Stomach (tissue), 19 donors: ENCODE measurements around the gene TMEM258. TPM values are rescaled to one million over a fixed set of nuclear protein-coding genes. Genes with fewer than 3 reads are reported as not detected.
A peak's percentile ranks its signal among the peaks of the same experiment; 100 is the strongest.

ENCODE experiments used
- DNase-seq, 2 donors: peaks; one replicate each; pipeline versions ENCODE4 v3.0.0 to v3.0.0-alpha.2; 2013 to 2019
- H3K27ac ChIP-seq, 5 donors: fragments of 200-600 bp in 4 of 5; sonication (generic) in 4 of 5; one replicate each; pipeline ENCODE4 v1.5.1; 2013 to 2019; ENCODE audit warnings: mild to moderate bottlenecking in 1 of 5, moderate library complexity in 1 of 5
- H3K27me3 ChIP-seq, 3 donors: fragments of 200-600 bp; sonication (generic); one replicate each; pipeline ENCODE4 v1.5.1; 2017 to 2019; ENCODE audit warnings: mixed run types in 1 of 3
- H3K36me3 ChIP-seq, 4 donors: fragments of 200-600 bp; sonication (generic); 1 replicate in 3 of 4; 2 replicates in 1 of 4; pipeline ENCODE4 v1.5.1; 2016 to 2019
- H3K4me1 ChIP-seq, 4 donors: fragments of 200-600 bp; sonication (generic); one replicate each; pipeline ENCODE4 v1.5.1; 2016 to 2019
- H3K4me3 ChIP-seq, 4 donors: fragments of 200-600 bp; sonication (generic) in 3 of 4; one replicate each; pipeline ENCODE4 v1.5.1; 2016 to 2019; ENCODE audit warnings: mild to moderate bottlenecking in 1 of 4
- H3K9me3 ChIP-seq, 4 donors: fragments of 200-600 bp; sonication (generic); one replicate each; pipeline ENCODE4 v1.5.1; 2016 to 2019
- CTCF ChIP-seq, 7 experiments: fragments of 450-650 bp in 4 of 7; fragments of 200-600 bp in 3 of 7; sonication (generic) in 3 of 7; IDR thresholded peaks; one replicate each; pipeline ENCODE4 v1.5.1; 2016 to 2019; ENCODE audit warnings: antibody characterized with exemption in 7 of 7, control low read depth in 2 of 7, mild to moderate bottlenecking in 1 of 7
- EP300 ChIP-seq: sonication (generic); formaldehyde crosslinking; IDR thresholded peaks from one replicate; pipeline ENCODE4 v1.6.1; 2017; ENCODE audit warnings: antibody characterized with exemption
- POLR2A ChIP-seq, 4 donors: fragments of 450-650 bp; IDR thresholded peaks; one replicate each; pipeline ENCODE4 v1.6.1; 2016; ENCODE audit warnings: antibody characterized with exemption in 4 of 4, control low read depth in 2 of 4, mild to moderate bottlenecking in 1 of 4, moderate library complexity in 1 of 4
- POLR2AphosphoS5 ChIP-seq, 3 donors: sonication (generic); formaldehyde crosslinking; IDR thresholded peaks; one replicate each; pipeline ENCODE4 v1.6.1; 2016; ENCODE audit warnings: antibody characterized with exemption in 3 of 3
- WGBS, 5 donors: extraction: QIAGEN DNeasy Blood & Tissue Kit in 3 of 5; methylation state at CpG; one replicate each; pipeline versions ENCODE4 v1.1.5 to v1.1.7; 2013 to 2018; 5-methylcytosine and 5-hydroxymethylcytosine counted together
- intact Hi-C: fragments of 100-400 bp; cut with DNase I; formaldehyde crosslinking; loops from one replicate; pipeline ENCODE4 v1.15.1; 2023; ENCODE audit warnings: low total_unique reads
- long read RNA-seq, 10 donors: transcript quantifications; one replicate each; lab custom pipeline, GENCODE V29; 2026
- polyA plus RNA-seq, 3 donors: library from polyadenylated mRNA; stranded (reverse); fragments of 200-250 nt; gene quantifications; one replicate each; pipeline ENCODE4 v1.2.3, GENCODE V29; 2013
- total RNA-seq, 5 donors: library from RNA; depleted of rRNA; stranded (reverse); fragments of >200 nt; gene quantifications; one replicate each; pipeline versions ENCODE4 v1.1.0 to v1.2.3, GENCODE V29; 2014 to 2016
- donor health status: healthy with polysubstance abuse.
- donor health status: Bipolar disorder and iron deficiency.
- donor health status: healthy.

TMEM258 gene
- 10 to 100 TPM in 4 of 5 donors, not detected in 1; 24.1 to 50.3 (median 42.8) TPM for total RNA-seq
- 100 to 1,000 TPM; 184 to 274 (median 210) TPM for polyA plus RNA-seq
- long read RNA-seq, donor 1, transcript TMEM258-204 (4 exons, 575 nt): major isoform, 50 of 67 reads
- long read RNA-seq, donor 1, partial matches to known transcripts: 17 of 67 reads
- long read RNA-seq, donor 1, other reads (novel, unspliced or antisense): 0 of 67 reads
- long read RNA-seq, donor 2, transcript TMEM258-204 (4 exons, 575 nt): major isoform, 84 of 263 reads
- long read RNA-seq, donor 2, partial matches to known transcripts: 162 of 263 reads
- long read RNA-seq, donor 2, other reads (novel, unspliced or antisense): 16 of 263 reads
- long read RNA-seq, donor 3, transcript TMEM258-204 (4 exons, 575 nt): major isoform, 95 of 109 reads
- long read RNA-seq, donor 3, partial matches to known transcripts: 14 of 109 reads
- long read RNA-seq, donor 3, other reads (novel, unspliced or antisense): 0 of 109 reads
- long read RNA-seq, donor 4, transcript TMEM258-204 (4 exons, 575 nt): major isoform, 20 of 20 reads
- long read RNA-seq, donor 4, partial matches to known transcripts: 0 of 20 reads
- long read RNA-seq, donor 4, other reads (novel, unspliced or antisense): 0 of 20 reads
- long read RNA-seq, donor 5, transcript TMEM258-204 (4 exons, 575 nt): major isoform, 159 of 166 reads
- long read RNA-seq, donor 5, partial matches to known transcripts: 6 of 166 reads
- long read RNA-seq, donor 5, other reads (novel, unspliced or antisense): 0 of 166 reads
- long read RNA-seq, donor 6, transcript TMEM258-204 (4 exons, 575 nt): major isoform, 231 of 310 reads
- long read RNA-seq, donor 6, partial matches to known transcripts: 75 of 310 reads
- long read RNA-seq, donor 6, other reads (novel, unspliced or antisense): 0 of 310 reads
- long read RNA-seq, donor 7, transcript TMEM258-204 (4 exons, 575 nt): major isoform, 172 of 303 reads
- long read RNA-seq, donor 7, partial matches to known transcripts: 117 of 303 reads
- long read RNA-seq, donor 7, other reads (novel, unspliced or antisense): 12 of 303 reads
- long read RNA-seq, donor 8, transcript TMEM258-204 (4 exons, 575 nt): major isoform, 123 of 156 reads
- long read RNA-seq, donor 8, partial matches to known transcripts: 27 of 156 reads
- long read RNA-seq, donor 8, other reads (novel, unspliced or antisense): 5 of 156 reads
- long read RNA-seq, donor 9, transcript TMEM258-204 (4 exons, 575 nt): major isoform, 183 of 254 reads
- long read RNA-seq, donor 9, partial matches to known transcripts: 69 of 254 reads
- long read RNA-seq, donor 9, other reads (novel, unspliced or antisense): 0 of 254 reads
- long read RNA-seq, donor 10, transcript TMEM258-204 (4 exons, 575 nt): major isoform, 41 of 48 reads
- long read RNA-seq, donor 10, partial matches to known transcripts: 7 of 48 reads
- long read RNA-seq, donor 10, other reads (novel, unspliced or antisense): 0 of 48 reads

DNA sequence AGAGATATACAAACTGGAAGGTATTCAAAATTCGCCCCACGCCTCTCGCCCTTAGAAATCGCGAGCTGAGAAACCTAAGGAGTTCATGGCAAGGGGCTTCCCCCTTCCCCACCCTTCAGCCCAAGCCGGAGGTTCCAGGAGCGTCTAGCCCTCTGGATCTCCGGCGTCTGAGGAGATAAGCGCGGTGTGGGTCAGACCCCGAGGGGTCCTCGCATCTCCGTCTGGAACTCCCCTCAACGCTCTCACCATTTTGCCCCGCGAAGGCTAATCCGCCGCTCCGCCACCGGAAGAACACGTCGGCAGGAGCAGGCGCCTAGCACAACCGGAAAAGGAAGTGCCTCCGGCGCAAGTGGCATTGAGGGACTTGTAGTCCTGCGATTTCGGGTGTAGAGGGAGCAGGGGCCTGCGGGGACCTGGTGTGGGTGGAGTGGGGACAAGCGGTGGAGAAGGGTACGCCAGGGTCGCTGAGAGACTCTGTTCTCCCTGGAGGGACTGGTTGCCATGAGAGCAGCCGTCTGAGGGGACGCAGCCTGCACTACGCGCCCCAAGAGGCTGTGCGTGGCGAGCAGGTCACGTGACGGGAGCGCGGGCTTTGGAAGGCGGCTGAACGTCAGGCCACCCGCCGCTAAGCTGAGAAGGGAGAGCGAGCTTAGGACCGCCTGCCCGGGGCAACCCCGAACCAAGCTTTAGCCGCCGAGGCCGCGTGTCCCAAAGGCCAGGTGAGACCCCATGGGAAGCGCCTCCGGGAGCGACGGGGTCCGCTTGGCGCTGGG lies at the start of gene TMEM258, which contains the start of gene FEN1:
TSS of gene TMEM258 (minus strand) at position 290 of the 773 bp plus-strand sequence. CDS start at position 249, 41 bp downstream.
TSS of gene FEN1 (plus strand) at position 602 of the 773 bp plus-strand sequence. CDS start 2,451 bp downstream, outside the sequence.
- TF ChIP-seq POLR2AphosphoS5 (IDR thresholded peaks at IDR 0.05) (peak; percentile 84 to 96 (median 93)), EP300 (peak; percentile 25), CTCF (IDR thresholded peaks at IDR 0.05) (no peak), POLR2A (IDR thresholded peaks at IDR 0.05) (peak in 1 of 4 donors; percentile 69)
- peaks cover 28 to 44% (median 42%) of the 10 kb centered on the region in 4 donors for H3K36me3 ChIP-seq
- intact Hi-C loops: no loop called here
- H3K9me3 ChIP-seq: no peaks in the 10 kb centered on the region
- peak within 1 kb of the TSS; percentile 94 to 98 (median 96) for H3K27ac ChIP-seq
- 0 to 1% (median 0%) methylated on average over 37 to 61 of the region's 61 CpGs for WGBS, 5 donors
- H3K27me3 ChIP-seq: no peaks in the 10 kb centered on the region
- DNase-seq: peak; percentile 89 to 97
- H3K4me1 ChIP-seq: peaks cover 24 to 62% (median 45%) of the 10 kb centered on the region in 4 donors
- H3K4me3 ChIP-seq: peak within 1 kb of the TSS; percentile 54 to 93 (median 78)

DNA sequence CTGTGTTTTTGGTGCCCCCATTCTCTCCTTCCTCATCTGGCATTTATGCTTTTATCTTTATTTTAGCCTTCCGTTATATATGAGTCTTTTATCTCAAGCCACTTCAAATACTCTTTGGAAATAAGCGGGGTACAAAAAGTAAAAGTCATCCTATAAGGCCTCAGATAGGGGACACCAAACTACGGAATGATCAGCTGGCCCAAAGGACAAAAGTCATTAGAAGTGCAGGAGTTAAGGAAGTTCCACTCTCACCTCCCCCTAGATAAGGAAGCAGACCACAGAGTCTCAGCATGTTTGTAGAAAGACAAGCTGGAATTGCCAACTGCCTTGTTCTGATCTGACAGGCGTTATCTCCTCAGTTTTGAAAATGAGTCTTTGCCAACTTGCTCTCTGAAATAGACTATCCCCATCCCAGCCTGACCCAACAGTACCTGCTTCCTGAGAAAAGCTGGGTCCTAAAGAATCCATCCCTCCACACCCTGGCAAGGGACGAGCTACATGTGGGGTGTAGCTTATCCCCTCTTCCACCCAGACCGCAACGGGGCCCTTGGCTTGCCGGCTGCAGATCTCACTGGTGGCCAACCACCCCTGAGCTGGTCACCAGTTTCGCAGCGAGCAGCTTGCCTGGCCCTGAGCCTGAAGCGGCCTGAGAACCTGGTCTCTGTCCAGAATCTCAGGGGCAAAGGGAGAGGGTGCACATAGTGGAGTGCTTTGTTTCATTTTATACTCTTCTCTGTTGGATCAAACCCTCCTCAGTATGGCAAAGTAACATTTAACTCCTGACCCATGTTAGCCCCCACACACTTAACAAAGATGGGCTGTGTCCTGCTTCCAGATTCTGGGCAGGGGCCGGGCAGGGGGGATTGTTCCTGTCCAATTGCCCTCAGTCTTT lies 49.5 kb upstream of the TMEM258 start:
- no peaks in the 10 kb centered on the region for H3K4me1 ChIP-seq
- H3K27ac ChIP-seq: no peak overlapping the region
- no peaks in the 10 kb centered on the region for H3K27me3 ChIP-seq
- TF ChIP-seq EP300 (no peak), CTCF (IDR thresholded peaks at IDR 0.05) (no peak), POLR2AphosphoS5 (IDR thresholded peaks at IDR 0.05) (no peak), POLR2A (IDR thresholded peaks at IDR 0.05) (no peak)
- intact Hi-C loops: no loop called here
- peaks cover 0 to 77% (median 10%) of the 10 kb centered on the region in 4 donors for H3K36me3 ChIP-seq
- H3K4me3 ChIP-seq: no peak overlapping the region
- DNase-seq: no peak
- WGBS, 5 donors: 77 to 89% (median 85%) methylated on average over 12 of the region's 12 CpGs
- H3K9me3 ChIP-seq: no peaks in the 10 kb centered on the region

- Histone ChIP-seq H3K36me3 (peaks cover 0 to 74% (median 10%) of the 10 kb centered on the region in 4 donors), H3K9me3 (no peaks in the 10 kb centered on the region), H3K27ac (no peak overlapping the region), H3K27me3 (no peaks in the 10 kb centered on the region), H3K4me3 (no peak overlapping the region), H3K4me1 (peaks cover 0 to 8% (median 0%) of the 10 kb centered on the region in 4 donors)
- no peak for TF ChIP-seq EP300
- TF ChIP-seq POLR2A (IDR thresholded peaks at IDR 0.05): no peak
- no peak for TF ChIP-seq CTCF (IDR thresholded peaks at IDR 0.05)
- TF ChIP-seq POLR2AphosphoS5 (IDR thresholded peaks at IDR 0.05): no peak
- DNase-seq: no peak
- intact Hi-C loops: no loop called here
- 92 to 98% (median 95%) methylated on average over 7 of the region's 7 CpGs for WGBS, 5 donors
Observed at GRCh38 chr11:61840371-61840770, 48.0 kb upstream of the TMEM258 start.
